ENCODE results near the gene NR2F2. TPM values are rescaled to one million over a fixed set of nuclear protein-coding genes. Genes with fewer than 3 reads are reported as not detected.

Gene NR2F2
- polyA plus RNA-seq (2013, experiment 1 of 2), result 0.03 TPM
- 0.04 TPM for polyA plus RNA-seq (2013, experiment 2 of 2)

DNA sequence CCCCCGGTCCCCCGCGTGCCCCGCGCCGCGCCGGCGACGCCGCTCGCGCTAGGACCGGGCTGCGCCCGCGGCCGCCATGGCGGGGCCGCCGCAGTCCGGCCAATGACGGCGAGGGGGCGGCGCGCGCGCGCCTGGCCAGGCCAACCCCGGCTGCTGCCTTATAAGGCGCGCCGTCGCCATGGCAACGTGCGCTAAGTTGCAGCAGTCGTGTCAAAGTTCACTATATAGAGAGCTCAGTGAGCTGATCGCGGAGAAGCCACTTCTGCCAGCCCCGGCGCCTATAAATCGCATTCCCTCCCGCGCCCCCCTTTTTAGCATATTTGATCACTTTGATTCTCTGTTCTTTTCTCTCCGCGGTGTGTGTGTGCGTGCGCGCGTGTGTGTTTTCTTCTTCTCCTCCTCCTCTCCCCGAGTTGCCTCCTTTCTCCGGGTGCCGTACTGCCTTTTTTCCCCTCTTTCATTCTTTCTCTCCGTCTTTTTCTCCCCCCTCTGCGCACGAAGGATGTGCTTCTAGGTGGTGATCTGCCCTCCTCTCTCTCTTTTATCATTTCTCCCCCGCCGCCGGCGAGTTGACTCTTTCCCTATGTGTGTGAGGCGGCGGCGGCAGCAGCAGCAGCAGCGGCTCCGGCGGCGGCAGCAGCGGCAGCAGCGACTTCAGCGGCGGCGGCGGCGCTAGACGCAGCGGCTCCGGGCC lies at the start of gene NR2F2:
TSS of gene NR2F2 (plus strand) at position 251 of the 694 bp plus-strand sequence. CDS start 1,406 bp downstream, outside the sequence.
- Histone ChIP-seq H3K56ac (ENCODE audit: low read length) (peak within 1 kb of the TSS; percentile 63), H2AK5ac (ENCODE audit: low read length) (no peak within 1 kb of the TSS), H3K9ac (ENCODE audit: low read length) (peak within 1 kb of the TSS; percentile 50), H2BK5ac (ENCODE audit: low read length) (no peak within 1 kb of the TSS), H4K5ac (ENCODE audit: low read length) (no peak within 1 kb of the TSS), H3K4me1 (ENCODE audit: control insufficient read depth, low read depth, low read length) (peaks cover 6% of the 10 kb centered on the region), H3K27me3 (ENCODE audit: insufficient read depth, low read length, poor library complexity) (peaks cover 66% of the 10 kb centered on the region), H3K79me2 (ENCODE audit: control insufficient read depth, insufficient read depth, low read length) (no peaks in the 10 kb centered on the region), H3K4ac (ENCODE audit: low read depth, low read length) (no peak within 1 kb of the TSS), H3K79me1 (ENCODE audit: low read length) (no peaks in the 10 kb centered on the region), H4K8ac (ENCODE audit: low read depth, low read length) (no peak within 1 kb of the TSS), H3K23ac (ENCODE audit: low read length) (no peak within 1 kb of the TSS), H3K4me3 (ENCODE audit: low read length) (peak within 1 kb of the TSS; percentile 37), H3K4me2 (ENCODE audit: low read length) (peak within 1 kb of the TSS; percentile 88), H3K36me3 (ENCODE audit: control insufficient read depth, insufficient read depth, low read length) (no peaks in the 10 kb centered on the region), H3K27ac (ENCODE audit: low read depth, low read length) (no peak within 1 kb of the TSS), H2BK120ac (ENCODE audit: low read depth, low read length) (no peak within 1 kb of the TSS), H3K18ac (ENCODE audit: low read length) (peak within 1 kb of the TSS; percentile 77), H2BK15ac (replicated peaks; ENCODE audit: low read depth) (no peak within 1 kb of the TSS)
- no CpG with 5 or more reads among the region's 78 CpGs for WGBS (ENCODE audit: extremely low coverage, insufficient coverage, low lambda C conversion rate)
- peak; percentile 98 for DNase-seq

DNA sequence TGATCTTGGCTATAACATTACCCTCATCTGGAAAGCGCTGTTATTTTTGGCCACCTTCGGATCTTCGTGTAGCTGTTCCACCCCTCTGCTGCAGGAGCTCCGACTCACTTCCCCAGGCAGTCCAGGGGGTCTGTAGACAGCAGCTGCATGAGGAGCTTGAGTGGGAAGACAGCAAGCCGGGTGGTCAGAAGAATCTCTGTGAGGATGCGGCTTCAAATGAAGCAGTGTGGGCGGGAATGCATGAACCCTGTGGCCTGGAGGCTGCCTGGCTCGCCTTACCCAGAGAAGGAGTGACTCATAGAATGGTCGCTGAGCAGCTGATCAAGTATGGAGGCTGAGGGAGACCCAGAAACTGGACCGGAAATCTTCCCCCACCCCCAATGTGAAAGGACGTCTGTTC lies 45.2 kb upstream of the NR2F2 start:
- no peak overlapping the region for H3K4ac ChIP-seq (ENCODE audit: low read depth, low read length)
- H3K79me1 ChIP-seq (ENCODE audit: low read length), result no peaks in the 10 kb centered on the region
- H3K36me3 ChIP-seq (ENCODE audit: control insufficient read depth, insufficient read depth, low read length), result no peaks in the 10 kb centered on the region
- no peak overlapping the region for H4K5ac ChIP-seq (ENCODE audit: low read length)
- H4K8ac ChIP-seq (ENCODE audit: low read depth, low read length), result no peak overlapping the region
- H2AK5ac ChIP-seq (ENCODE audit: low read length), result no peak overlapping the region
- H3K27me3 ChIP-seq (ENCODE audit: insufficient read depth, low read length, poor library complexity), result no peaks in the 10 kb centered on the region
- no peak overlapping the region for H3K18ac ChIP-seq (ENCODE audit: low read length)
- no peak overlapping the region for H3K9ac ChIP-seq (ENCODE audit: low read length)
- no peaks in the 10 kb centered on the region for H3K4me1 ChIP-seq (ENCODE audit: control insufficient read depth, low read depth, low read length)
- no CpG with 5 or more reads among the region's 11 CpGs for WGBS (ENCODE audit: extremely low coverage, insufficient coverage, low lambda C conversion rate)
- H2BK15ac ChIP-seq (replicated peaks; ENCODE audit: low read depth), result no peak overlapping the region
- H2BK5ac ChIP-seq (ENCODE audit: low read length), result no peak overlapping the region
- H3K23ac ChIP-seq (ENCODE audit: low read length), result no peak overlapping the region
- H3K27ac ChIP-seq (ENCODE audit: low read depth, low read length), result no peak overlapping the region
- H3K4me3 ChIP-seq (ENCODE audit: low read length), result no peak overlapping the region
- no peaks in the 10 kb centered on the region for H3K79me2 ChIP-seq (ENCODE audit: control insufficient read depth, insufficient read depth, low read length)
- H3K4me2 ChIP-seq (ENCODE audit: low read length), result no peak overlapping the region
- no peak overlapping the region for H2BK120ac ChIP-seq (ENCODE audit: low read depth, low read length)
- no peak overlapping the region for H3K56ac ChIP-seq (ENCODE audit: low read length)
- peak; percentile 23 for DNase-seq

DNA sequence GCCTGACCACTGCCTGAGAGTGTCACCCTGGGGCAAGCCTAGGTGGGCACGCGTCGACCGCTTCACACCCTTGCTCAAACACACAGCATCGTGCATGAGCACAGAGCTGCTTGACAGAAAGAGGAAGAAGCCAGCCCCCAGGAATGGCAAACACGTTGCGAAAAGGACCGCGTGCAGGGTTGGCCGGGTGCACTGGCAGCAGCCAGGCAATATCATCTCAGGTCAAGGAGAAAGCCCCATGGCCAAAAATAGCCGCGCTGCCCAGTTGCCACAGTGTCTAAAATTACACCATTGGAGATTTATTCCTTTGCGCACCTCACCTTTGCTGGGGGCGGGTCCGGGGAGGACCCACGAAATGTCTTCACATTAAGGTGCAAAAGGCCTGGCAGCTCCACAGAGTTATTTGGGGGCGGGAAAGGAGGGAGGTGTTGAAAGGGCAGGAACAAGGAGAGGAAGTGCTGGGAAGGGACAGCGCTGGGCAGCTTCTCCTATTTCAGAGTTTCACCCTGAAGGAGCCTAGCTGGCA lies 44.7 kb upstream of the NR2F2 start:
- DNase-seq, result no peak
- H3K4ac ChIP-seq (ENCODE audit: low read depth, low read length), result no peak overlapping the region
- no peaks in the 10 kb centered on the region for H3K79me1 ChIP-seq (ENCODE audit: low read length)
- H3K9ac ChIP-seq (ENCODE audit: low read length), result no peak overlapping the region
- no peak overlapping the region for H3K4me2 ChIP-seq (ENCODE audit: low read length)
- no peak overlapping the region for H2BK15ac ChIP-seq (replicated peaks; ENCODE audit: low read depth)
- no peaks in the 10 kb centered on the region for H3K36me3 ChIP-seq (ENCODE audit: control insufficient read depth, insufficient read depth, low read length)
- H2AK5ac ChIP-seq (ENCODE audit: low read length), result no peak overlapping the region
- WGBS (ENCODE audit: extremely low coverage, insufficient coverage, low lambda C conversion rate), result no CpG with 5 or more reads among the region's 18 CpGs
- H3K56ac ChIP-seq (ENCODE audit: low read length), result no peak overlapping the region
- no peak overlapping the region for H2BK5ac ChIP-seq (ENCODE audit: low read length)
- no peak overlapping the region for H4K5ac ChIP-seq (ENCODE audit: low read length)
- H2BK120ac ChIP-seq (ENCODE audit: low read depth, low read length), result no peak overlapping the region
- H3K4me3 ChIP-seq (ENCODE audit: low read length), result no peak overlapping the region
- H3K4me1 ChIP-seq (ENCODE audit: control insufficient read depth, low read depth, low read length), result no peaks in the 10 kb centered on the region
- H3K23ac ChIP-seq (ENCODE audit: low read length), result no peak overlapping the region
- H3K27ac ChIP-seq (ENCODE audit: low read depth, low read length), result no peak overlapping the region
- H3K79me2 ChIP-seq (ENCODE audit: control insufficient read depth, insufficient read depth, low read length), result no peaks in the 10 kb centered on the region
- H4K8ac ChIP-seq (ENCODE audit: low read depth, low read length), result no peak overlapping the region
- no peaks in the 10 kb centered on the region for H3K27me3 ChIP-seq (ENCODE audit: insufficient read depth, low read length, poor library complexity)
- no peak overlapping the region for H3K18ac ChIP-seq (ENCODE audit: low read length)

DNA sequence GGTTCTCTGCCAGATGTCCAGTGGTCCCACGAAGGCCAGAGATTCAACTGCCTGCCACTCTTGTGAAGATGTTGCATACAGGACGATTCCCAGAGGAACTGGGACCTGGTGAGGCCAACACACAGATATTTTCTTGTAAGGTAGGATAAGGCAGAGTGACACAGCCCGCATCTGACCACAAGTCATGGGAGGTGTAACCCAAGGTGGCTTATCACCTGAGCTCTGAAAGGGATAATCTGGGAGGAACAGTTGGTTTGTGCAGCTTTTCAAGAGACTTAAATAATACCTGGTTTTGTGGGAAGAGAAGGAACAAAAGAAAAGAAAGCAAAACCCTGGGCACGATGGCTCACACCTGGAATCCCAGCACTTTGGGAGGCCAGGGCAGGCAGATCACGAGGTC lies 39.8 kb upstream of the NR2F2 start:
- H3K23ac ChIP-seq (ENCODE audit: low read length), result no peak overlapping the region

DNA sequence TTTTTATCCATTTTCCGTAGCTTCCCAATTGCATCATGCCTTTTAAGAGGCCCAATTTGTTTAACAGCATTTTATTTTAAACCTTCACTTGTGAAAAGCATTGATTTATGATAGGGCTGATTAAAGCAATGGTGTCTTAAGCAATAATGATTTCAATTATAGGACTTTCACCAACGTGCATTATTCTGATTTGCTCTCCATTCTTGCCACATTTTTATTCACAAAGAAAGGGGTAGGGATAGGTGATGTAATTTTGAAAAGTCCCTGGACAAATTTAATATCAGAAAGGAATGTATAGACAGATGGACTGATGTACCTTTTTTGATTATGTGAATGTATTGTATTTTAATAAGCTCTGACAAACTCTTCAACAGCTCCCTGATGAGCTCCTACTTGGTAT lies 37.9 kb upstream of the NR2F2 start:
- H2BK15ac ChIP-seq (replicated peaks; ENCODE audit: low read depth), result no peak overlapping the region
- H3K27me3 ChIP-seq (ENCODE audit: insufficient read depth, low read length, poor library complexity), result no peaks in the 10 kb centered on the region
- no peaks in the 10 kb centered on the region for H3K79me2 ChIP-seq (ENCODE audit: control insufficient read depth, insufficient read depth, low read length)
- H3K18ac ChIP-seq (ENCODE audit: low read length), result no peak overlapping the region
- no peak overlapping the region for H4K8ac ChIP-seq (ENCODE audit: low read depth, low read length)
- no peaks in the 10 kb centered on the region for H3K4me1 ChIP-seq (ENCODE audit: control insufficient read depth, low read depth, low read length)
- no peak overlapping the region for H2AK5ac ChIP-seq (ENCODE audit: low read length)
- no peak overlapping the region for H3K4ac ChIP-seq (ENCODE audit: low read depth, low read length)
- WGBS (ENCODE audit: extremely low coverage, insufficient coverage, low lambda C conversion rate), result no CpG with 5 or more reads among the region's 2 CpGs
- H4K5ac ChIP-seq (ENCODE audit: low read length), result no peak overlapping the region
- no peak overlapping the region for H2BK5ac ChIP-seq (ENCODE audit: low read length)
- DNase-seq, result no peak
- no peak overlapping the region for H3K9ac ChIP-seq (ENCODE audit: low read length)
- no peaks in the 10 kb centered on the region for H3K36me3 ChIP-seq (ENCODE audit: control insufficient read depth, insufficient read depth, low read length)
- no peak overlapping the region for H3K4me3 ChIP-seq (ENCODE audit: low read length)
- H3K4me2 ChIP-seq (ENCODE audit: low read length), result no peak overlapping the region
- H3K23ac ChIP-seq (ENCODE audit: low read length), result no peak overlapping the region
- H3K79me1 ChIP-seq (ENCODE audit: low read length), result no peaks in the 10 kb centered on the region
- no peak overlapping the region for H2BK120ac ChIP-seq (ENCODE audit: low read depth, low read length)
- no peak overlapping the region for H3K56ac ChIP-seq (ENCODE audit: low read length)
- H3K27ac ChIP-seq (ENCODE audit: low read depth, low read length), result no peak overlapping the region

More for the DNA sequence above, 39.8 kb upstream of the NR2F2 start:
- H4K8ac ChIP-seq (ENCODE audit: low read depth, low read length), result no peak overlapping the region
- DNase-seq, result no peak
- no peak overlapping the region for H2AK5ac ChIP-seq (ENCODE audit: low read length)
- H3K4me3 ChIP-seq (ENCODE audit: low read length), result no peak overlapping the region
- H3K79me2 ChIP-seq (ENCODE audit: control insufficient read depth, insufficient read depth, low read length), result no peaks in the 10 kb centered on the region
- no peak overlapping the region for H4K5ac ChIP-seq (ENCODE audit: low read length)
- no peak overlapping the region for H2BK15ac ChIP-seq (replicated peaks; ENCODE audit: low read depth)
- H3K36me3 ChIP-seq (ENCODE audit: control insufficient read depth, insufficient read depth, low read length), result no peaks in the 10 kb centered on the region
- H3K79me1 ChIP-seq (ENCODE audit: low read length), result no peaks in the 10 kb centered on the region
- no peak overlapping the region for H2BK120ac ChIP-seq (ENCODE audit: low read depth, low read length)
- H3K27me3 ChIP-seq (ENCODE audit: insufficient read depth, low read length, poor library complexity), result no peaks in the 10 kb centered on the region
- H3K18ac ChIP-seq (ENCODE audit: low read length), result no peak overlapping the region
- H3K4ac ChIP-seq (ENCODE audit: low read depth, low read length), result no peak overlapping the region
- no peak overlapping the region for H3K9ac ChIP-seq (ENCODE audit: low read length)
- no peak overlapping the region for H2BK5ac ChIP-seq (ENCODE audit: low read length)
- H3K4me2 ChIP-seq (ENCODE audit: low read length), result no peak overlapping the region
- no peak overlapping the region for H3K56ac ChIP-seq (ENCODE audit: low read length)
- no CpG with 5 or more reads among the region's 5 CpGs for WGBS (ENCODE audit: extremely low coverage, insufficient coverage, low lambda C conversion rate)
- no peaks in the 10 kb centered on the region for H3K4me1 ChIP-seq (ENCODE audit: control insufficient read depth, low read depth, low read length)
- H3K27ac ChIP-seq (ENCODE audit: low read depth, low read length), result no peak overlapping the region

Measured in mesendoderm (in vitro differentiated cells).